Glomerular visceral epithelial cell (primary cell): ENCODE measurements around the gene JMJD6.
A peak's percentile ranks its signal among the peaks of the same experiment; 100 is the strongest.
"Not testable (repeated sequence)": the region's sequence is repeated elsewhere in the genome, so short reads cannot be mapped to it uniquely, and the experiment has no call there.

Experiments
- DNase-seq: peaks from one replicate; pipeline ENCODE4 v3.0.0-alpha.2; 2016; ENCODE audit errors: extremely low spot score

Gene JMJD6

GRCh38 chr17:76726231-76726775 is at the start of gene JMJD6:
JMJD6 (minus strand) TSS chr17:76726606; CDS start chr17:76726475, 131 bp downstream.
- DNase-seq = peak; percentile 98

GRCh38 chr17:76775021-76775600 is 48.7 kb upstream of the JMJD6 start:
- DNase-seq = no peak

GRCh38 chr17:76772842-76773525 is 46.6 kb upstream of the JMJD6 start:
- peak; percentile 86 for DNase-seq

GRCh38 chr17:76758570-76758969 is 32.2 kb upstream of the JMJD6 start:
- no peak for DNase-seq

GRCh38 chr17:76757256-76757655 is 30.9 kb upstream of the JMJD6 start:
- DNase-seq = no peak

- DNase-seq = no peak
Measured at GRCh38 chr17:76755285-76755684, 28.9 kb upstream of the JMJD6 start.

GRCh38 chr17:76753061-76753961 is 26.9 kb upstream of the JMJD6 start:
- no peak for DNase-seq

- DNase-seq = no peak
Measured at GRCh38 chr17:76752006-76752405, 25.6 kb upstream of the JMJD6 start.

- no peak for DNase-seq
Measured at GRCh38 chr17:76751416-76751993, 25.1 kb upstream of the JMJD6 start.

GRCh38 chr17:76748657-76749056 is 22.3 kb upstream of the JMJD6 start:
- no peak for DNase-seq

- no peak for DNase-seq
Measured at GRCh38 chr17:76747716-76748363, 21.4 kb upstream of the JMJD6 start.

- not testable (repeated sequence) for DNase-seq
Measured at GRCh38 chr17:76745785-76746184, 19.4 kb upstream of the JMJD6 start.

GRCh38 chr17:76744747-76745146 is 18.3 kb upstream of the JMJD6 start:
- no peak for DNase-seq

GRCh38 chr17:76742958-76743357 is 16.6 kb upstream of the JMJD6 start:
- no peak for DNase-seq

- no peak for DNase-seq
Measured at GRCh38 chr17:76740329-76741118, 14.1 kb upstream of the JMJD6 start.

- DNase-seq = not testable (repeated sequence)
Measured at GRCh38 chr17:76739568-76740115, 13.2 kb upstream of the JMJD6 start.

GRCh38 chr17:76738468-76738850 is 12.1 kb upstream of the JMJD6 start:
- no peak for DNase-seq

GRCh38 chr17:76737676-76738467 is 11.5 kb upstream of the JMJD6 start, which contains the start of gene MFSD11:
MFSD11 (plus strand) TSS chr17:76738119; CDS start chr17:76738353, 234 bp downstream.
- peak; percentile 95 for DNase-seq

- DNase-seq = peak; percentile 100
Measured at GRCh38 chr17:76737082-76737675, 10.8 kb upstream of the JMJD6 start, which contains the start of gene SRSF2. SRSF2 (minus strand) TSS chr17:76737331; CDS start chr17:76737160, 171 bp downstream.
